ENCODE results near the gene GBE1.

The GBE1 gene

DNA sequence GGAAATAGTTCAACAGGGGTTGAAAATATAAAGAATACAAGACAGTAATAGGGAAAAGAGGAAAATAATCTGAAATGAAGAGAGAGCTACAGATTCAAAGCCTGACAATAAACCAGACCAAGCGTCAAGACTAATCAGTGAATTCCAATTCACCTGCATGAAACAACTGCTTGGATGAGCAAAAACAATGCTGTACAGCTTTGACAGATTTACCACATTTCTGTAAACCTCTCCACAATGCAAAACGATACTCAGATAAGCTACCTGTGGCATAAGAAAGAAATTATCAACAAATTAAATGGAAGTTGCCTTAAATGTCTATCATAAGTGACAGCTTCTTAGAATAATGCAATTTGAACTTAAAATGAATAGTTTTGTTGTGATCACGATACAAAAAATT, 65.4 kb downstream of the GBE1 start:
- Histone ChIP-seq H3K36me3 (ENCODE audit: control insufficient read depth in 2 of 2, insufficient read depth in 1 of 2, low read length in 2 of 2) (no peaks in the 10 kb centered on the region), H3K27ac (ENCODE audit: extremely low read depth, low read depth, low read length) (no peak overlapping the region), H3K9me3 (ENCODE audit: control insufficient read depth, insufficient read depth, low read depth, low read length) (no peaks in the 10 kb centered on the region), H3K4me1 (ENCODE audit: control insufficient read depth, insufficient read depth, low read length) (no peaks in the 10 kb centered on the region), H3K4me3 (ENCODE audit: low read depth, low read length) (no peak overlapping the region)
- TF ChIP-seq, protein P1, sequence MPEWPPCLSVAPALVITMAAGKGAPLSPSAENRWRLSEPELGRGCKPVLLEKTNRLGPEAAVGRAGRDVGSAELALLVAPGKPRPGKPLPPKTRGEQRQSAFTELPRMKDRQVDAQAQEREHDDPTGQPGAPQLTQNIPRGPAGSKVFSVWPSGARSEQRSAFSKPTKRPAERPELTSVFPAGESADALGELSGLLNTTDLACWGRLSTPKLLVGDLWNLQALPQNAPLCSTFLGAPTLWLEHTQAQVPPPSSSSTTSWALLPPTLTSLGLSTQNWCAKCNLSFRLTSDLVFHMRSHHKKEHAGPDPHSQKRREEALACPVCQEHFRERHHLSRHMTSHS (tag by site-specific recombination; IDR thresholded peaks at IDR 0.05): no peak
- TF ChIP-seq ZNF600 (tag by site-specific recombination; IDR thresholded peaks at IDR 0.05): no peak
- no peak for TF ChIP-seq ZNF404 (tag by site-specific recombination; IDR thresholded peaks at IDR 0.05)
- no peak for TF ChIP-seq KLF8 (tag by site-specific recombination; IDR thresholded peaks at IDR 0.05)
- no peak for TF ChIP-seq ZNF561 (tag by site-specific recombination; IDR thresholded peaks at IDR 0.05; ENCODE audit: borderline replicate concordance)
- TF ChIP-seq ZNF624 (tag by site-specific recombination; IDR thresholded peaks at IDR 0.05): no peak
- TF ChIP-seq ZNF530 (tag by site-specific recombination; IDR thresholded peaks at IDR 0.05; ENCODE audit: low read depth): no peak
- TF ChIP-seq KLF1 (tag by site-specific recombination; IDR thresholded peaks at IDR 0.05): no peak
- TF ChIP-seq ZNF555 (tag by site-specific recombination; conservative IDR thresholded peaks at IDR 0.05): no peak
- TF ChIP-seq ZBTB48 (tag by site-specific recombination; IDR thresholded peaks at IDR 0.05): no peak
- TF ChIP-seq ZNF664 (tag by site-specific recombination; IDR thresholded peaks at IDR 0.05): no peak
- TF ChIP-seq, protein P2, sequence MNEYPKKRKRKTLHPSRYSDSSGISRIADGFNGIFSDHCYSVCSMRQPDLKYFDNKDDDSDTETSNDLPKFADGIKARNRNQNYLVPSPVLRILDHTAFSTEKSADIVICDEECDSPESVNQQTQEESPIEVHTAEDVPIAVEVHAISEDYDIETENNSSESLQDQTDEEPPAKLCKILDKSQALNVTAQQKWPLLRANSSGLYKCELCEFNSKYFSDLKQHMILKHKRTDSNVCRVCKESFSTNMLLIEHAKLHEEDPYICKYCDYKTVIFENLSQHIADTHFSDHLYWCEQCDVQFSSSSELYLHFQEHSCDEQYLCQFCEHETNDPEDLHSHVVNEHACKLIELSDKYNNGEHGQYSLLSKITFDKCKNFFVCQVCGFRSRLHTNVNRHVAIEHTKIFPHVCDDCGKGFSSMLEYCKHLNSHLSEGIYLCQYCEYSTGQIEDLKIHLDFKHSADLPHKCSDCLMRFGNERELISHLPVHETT (tag by site-specific recombination; IDR thresholded peaks at IDR 0.05): no peak
- no peak for TF ChIP-seq ZSCAN16 (tag by site-specific recombination; IDR thresholded peaks at IDR 0.05)
- no peak for TF ChIP-seq ZNF830 (tag by site-specific recombination; IDR thresholded peaks at IDR 0.05; ENCODE audit: low read depth)
- POLR2A ChIA-PET: no interaction called here
- CTCF ChIA-PET: no interaction called here

DNA sequence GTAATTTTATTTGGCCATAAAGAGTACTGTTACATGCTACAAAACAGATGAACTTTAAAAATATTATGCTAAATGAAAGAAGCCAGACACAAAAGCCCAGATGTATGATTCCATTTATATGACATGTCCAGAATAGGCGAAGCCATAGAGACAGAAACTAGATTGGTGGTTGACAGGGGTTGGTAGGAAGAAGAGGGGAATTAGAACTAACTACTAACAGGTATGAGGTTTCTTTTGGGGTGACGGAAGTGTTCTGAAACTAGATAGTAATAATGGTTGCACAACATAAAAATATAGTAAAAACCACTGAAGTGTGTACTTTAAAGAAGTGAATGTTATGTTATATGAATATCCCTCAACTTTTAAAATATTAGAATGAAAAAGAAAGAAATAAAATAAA, 66.1 kb downstream of the GBE1 start:
- Histone ChIP-seq H3K27ac (ENCODE audit: extremely low read depth, low read depth, low read length) (no peak overlapping the region), H3K36me3 (ENCODE audit: control insufficient read depth in 2 of 2, insufficient read depth in 1 of 2, low read length in 2 of 2) (no peaks in the 10 kb centered on the region), H3K4me3 (ENCODE audit: low read depth, low read length) (no peak overlapping the region), H3K4me1 (ENCODE audit: control insufficient read depth, insufficient read depth, low read length) (no peaks in the 10 kb centered on the region), H3K9me3 (ENCODE audit: control insufficient read depth, insufficient read depth, low read depth, low read length) (no peaks in the 10 kb centered on the region)
- no peak for TF ChIP-seq ZNF16 (tag by site-specific recombination; IDR thresholded peaks at IDR 0.05; ENCODE audit: low read depth)
- TF ChIP-seq ZNF292 (tag by site-specific recombination; IDR thresholded peaks at IDR 0.05; ENCODE audit: borderline replicate concordance, low read depth): no peak
- TF ChIP-seq ZNF37A (tag by site-specific recombination; IDR thresholded peaks at IDR 0.05): no peak
- ChIA-PET CTCF (no interaction called here), POLR2A (no interaction called here)

DNA sequence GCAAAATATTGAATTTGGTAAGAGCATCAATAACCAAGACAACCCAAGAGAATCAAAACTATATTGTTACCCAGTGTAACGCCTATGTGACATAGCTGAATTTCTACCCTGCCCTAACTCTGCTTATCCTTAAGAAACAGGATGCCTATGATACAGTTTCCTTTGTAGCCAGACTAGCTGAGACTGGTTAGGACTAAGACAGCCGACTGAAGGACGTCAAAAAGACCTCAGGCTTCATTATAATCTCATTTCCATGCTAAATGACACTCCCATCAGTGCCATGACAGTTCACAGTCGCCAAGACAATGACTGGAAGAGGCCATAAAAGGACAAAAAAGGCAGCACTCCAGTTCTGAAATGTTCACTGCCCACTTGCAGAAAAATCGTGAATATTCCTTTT, 66.8 kb downstream of the GBE1 start:
- POLR2A ChIA-PET: no interaction called here
- Histone ChIP-seq H3K36me3 (ENCODE audit: control insufficient read depth in 2 of 2, insufficient read depth in 1 of 2, low read length in 2 of 2) (no peaks in the 10 kb centered on the region), H3K4me1 (ENCODE audit: control insufficient read depth, insufficient read depth, low read length) (no peaks in the 10 kb centered on the region), H3K27ac (ENCODE audit: extremely low read depth, low read depth, low read length) (no peak overlapping the region), H3K4me3 (ENCODE audit: low read depth, low read length) (no peak overlapping the region), H3K9me3 (ENCODE audit: control insufficient read depth, insufficient read depth, low read depth, low read length) (no peaks in the 10 kb centered on the region)
- TF ChIP-seq ZNF670 (tag by site-specific recombination; IDR thresholded peaks at IDR 0.05; ENCODE audit: low read depth): no peak
- no peak for TF ChIP-seq IKZF3 (tag by site-specific recombination; IDR thresholded peaks at IDR 0.05)
- TF ChIP-seq REPIN1 (tag by site-specific recombination; IDR thresholded peaks at IDR 0.05; ENCODE audit: low read depth): no peak
- TF ChIP-seq ZNF302 (tag by site-specific recombination; IDR thresholded peaks at IDR 0.05; ENCODE audit: low read depth): no peak
- no peak for TF ChIP-seq PRDM1 (tag by site-specific recombination; IDR thresholded peaks at IDR 0.05)
- TF ChIP-seq GLI2 (tag by site-specific recombination; IDR thresholded peaks at IDR 0.05; ENCODE audit: borderline replicate concordance, low read depth): no peak
- CTCF ChIA-PET: no interaction called here
